Endothelial cell (in vitro differentiated cells): ENCODE data around the gene ZCCHC8. TPM values are rescaled to one million over a fixed set of nuclear protein-coding genes. Genes with fewer than 3 reads are reported as not detected.

Experiments used
- DNase-seq: peaks from one replicate; pipeline ENCODE4 v3.0.0; 2021; ENCODE audit warnings: low spot score
- H3K27ac Mint-ChIP-seq: one replicate; pipeline ENCODE4 v1.8.0; 2021; ENCODE audit warnings: mixed read lengths, inconsistent platforms; ENCODE audit not compliant: unreplicated experiment
- H3K27me3 Mint-ChIP-seq: one replicate; pipeline ENCODE4 v1.8.0; 2021; ENCODE audit warnings: mild to moderate bottlenecking, moderate library complexity, mixed read lengths, inconsistent platforms; ENCODE audit not compliant: unreplicated experiment
- H3K36me3 Mint-ChIP-seq: one replicate; pipeline ENCODE4 v1.8.0; 2021; ENCODE audit warnings: mild to moderate bottlenecking, low read depth, mixed read lengths, inconsistent platforms; ENCODE audit not compliant: unreplicated experiment
- H3K4me1 Mint-ChIP-seq: one replicate; pipeline ENCODE4 v1.8.0; 2021; ENCODE audit warnings: mild to moderate bottlenecking, mixed read lengths, inconsistent platforms; ENCODE audit not compliant: unreplicated experiment
- H3K4me3 Mint-ChIP-seq: one replicate; pipeline ENCODE4 v1.8.0; 2021; ENCODE audit warnings: mild to moderate bottlenecking, mixed read lengths, inconsistent platforms; ENCODE audit not compliant: unreplicated experiment
- H3K9me3 Mint-ChIP-seq: one replicate; pipeline ENCODE4 v1.8.0; 2021; ENCODE audit warnings: mixed read lengths, inconsistent platforms; ENCODE audit not compliant: unreplicated experiment
- total RNA-seq: library from RNA; stranded (reverse); fragmentation: NEBNext Ultra II Directional; extraction: Animal tissue kit (Norgen Biotek cat#: 25700); gene quantifications from one replicate; pipeline ENCODE4 v1.2.1, GENCODE V29; 2021; ENCODE audit not compliant: unreplicated experiment
- TF ChIP-seq, protein P1 (sequence below): fragments of 200-600 bp; sonication (generic); IDR thresholded peaks from one replicate; pipeline ENCODE4 v1.5.0; 2021; ENCODE audit warnings: antibody characterized with exemption; ENCODE audit not compliant: unreplicated experiment

Gene ZCCHC8
- total RNA-seq, 1 donor from 2014 or later = 18.6 TPM

DNA sequence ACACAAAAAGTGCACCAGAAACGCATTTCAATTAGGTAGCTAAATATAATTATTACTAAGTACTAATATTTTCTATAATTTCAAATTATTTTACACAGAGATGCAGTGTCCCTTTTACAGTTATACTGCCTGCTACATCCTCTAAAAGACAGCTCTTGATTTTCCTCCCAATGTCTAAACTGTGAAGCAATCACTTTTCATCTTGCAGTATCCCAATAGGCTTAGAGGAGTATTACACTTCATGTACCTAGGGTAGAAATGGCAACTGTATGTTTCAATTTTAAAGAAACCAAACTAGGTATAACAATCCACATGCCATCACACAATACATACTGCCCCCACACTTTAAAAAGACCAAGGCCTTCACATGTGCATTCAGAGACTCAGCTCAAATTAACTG lies 18.7 kb upstream of the ZCCHC8 start:
- H3K27ac Mint-ChIP-seq = no peak overlapping the region
- H3K27me3 Mint-ChIP-seq = no peaks in the 10 kb centered on the region
- DNase-seq = no peak
- H3K4me1 Mint-ChIP-seq = peaks cover 15% of the 10 kb centered on the region
- TF ChIP-seq, protein P1, sequence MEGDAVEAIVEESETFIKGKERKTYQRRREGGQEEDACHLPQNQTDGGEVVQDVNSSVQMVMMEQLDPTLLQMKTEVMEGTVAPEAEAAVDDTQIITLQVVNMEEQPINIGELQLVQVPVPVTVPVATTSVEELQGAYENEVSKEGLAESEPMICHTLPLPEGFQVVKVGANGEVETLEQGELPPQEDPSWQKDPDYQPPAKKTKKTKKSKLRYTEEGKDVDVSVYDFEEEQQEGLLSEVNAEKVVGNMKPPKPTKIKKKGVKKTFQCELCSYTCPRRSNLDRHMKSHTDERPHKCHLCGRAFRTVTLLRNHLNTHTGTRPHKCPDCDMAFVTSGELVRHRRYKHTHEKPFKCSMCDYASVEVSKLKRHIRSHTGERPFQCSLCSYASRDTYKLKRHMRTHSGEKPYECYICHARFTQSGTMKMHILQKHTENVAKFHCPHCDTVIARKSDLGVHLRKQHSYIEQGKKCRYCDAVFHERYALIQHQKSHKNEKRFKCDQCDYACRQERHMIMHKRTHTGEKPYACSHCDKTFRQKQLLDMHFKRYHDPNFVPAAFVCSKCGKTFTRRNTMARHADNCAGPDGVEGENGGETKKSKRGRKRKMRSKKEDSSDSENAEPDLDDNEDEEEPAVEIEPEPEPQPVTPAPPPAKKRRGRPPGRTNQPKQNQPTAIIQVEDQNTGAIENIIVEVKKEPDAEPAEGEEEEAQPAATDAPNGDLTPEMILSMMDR = no peak
- no peaks in the 10 kb centered on the region for H3K9me3 Mint-ChIP-seq
- H3K4me3 Mint-ChIP-seq = no peak overlapping the region
- H3K36me3 Mint-ChIP-seq = peaks cover 54% of the 10 kb centered on the region

DNA sequence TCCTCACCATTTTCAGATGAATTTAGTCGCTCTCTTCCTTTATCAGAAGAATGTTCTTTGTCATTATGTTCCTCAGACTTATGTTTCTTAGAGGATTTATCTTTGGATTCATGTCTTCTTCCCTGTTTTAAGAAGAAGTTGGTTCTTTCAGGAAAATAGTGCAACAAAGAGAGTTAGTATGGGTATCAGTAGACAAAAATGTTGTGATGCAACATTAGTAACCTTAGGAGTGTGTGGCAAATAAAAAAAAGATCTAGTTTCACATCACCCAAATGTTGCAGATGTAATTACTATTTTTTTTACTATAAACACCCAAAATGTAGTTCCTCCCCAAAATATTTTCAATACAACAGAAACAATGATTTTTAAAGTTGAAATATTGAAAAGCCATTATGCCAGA lies 18.2 kb upstream of the ZCCHC8 start:
- peaks cover 12% of the 10 kb centered on the region for H3K4me1 Mint-ChIP-seq
- no peak overlapping the region for H3K27ac Mint-ChIP-seq
- TF ChIP-seq, protein P1 = no peak
- H3K27me3 Mint-ChIP-seq = no peaks in the 10 kb centered on the region
- no peak overlapping the region for H3K4me3 Mint-ChIP-seq
- DNase-seq = no peak
- no peaks in the 10 kb centered on the region for H3K9me3 Mint-ChIP-seq
- peaks cover 54% of the 10 kb centered on the region for H3K36me3 Mint-ChIP-seq

DNA sequence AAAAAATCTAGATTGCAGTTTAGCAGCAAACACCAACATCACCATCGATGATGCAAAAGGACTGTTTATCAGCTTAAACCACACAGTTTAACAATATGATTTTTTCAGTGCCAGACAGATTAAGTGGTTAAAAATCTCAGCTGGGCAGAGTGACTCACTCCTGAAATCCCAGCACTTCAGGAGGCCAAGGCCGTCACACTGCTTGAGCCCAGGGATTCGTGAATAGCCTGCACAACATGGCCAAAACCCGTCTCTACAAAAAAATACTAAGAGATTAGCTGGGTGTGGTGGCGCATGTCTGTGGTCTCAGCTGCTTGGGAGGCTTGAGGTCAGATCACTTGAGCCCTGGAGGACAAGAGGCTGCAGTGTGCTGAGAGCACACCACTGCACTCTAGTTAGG lies 17.1 kb upstream of the ZCCHC8 start:
- Mint-ChIP-seq H3K4me1 (peaks cover 4% of the 10 kb centered on the region), H3K36me3 (peaks cover 50% of the 10 kb centered on the region), H3K27me3 (no peaks in the 10 kb centered on the region), H3K27ac (no peak overlapping the region), H3K4me3 (no peak overlapping the region), H3K9me3 (no peaks in the 10 kb centered on the region)
- TF ChIP-seq, protein P1 = no peak
- DNase-seq = no peak

DNA sequence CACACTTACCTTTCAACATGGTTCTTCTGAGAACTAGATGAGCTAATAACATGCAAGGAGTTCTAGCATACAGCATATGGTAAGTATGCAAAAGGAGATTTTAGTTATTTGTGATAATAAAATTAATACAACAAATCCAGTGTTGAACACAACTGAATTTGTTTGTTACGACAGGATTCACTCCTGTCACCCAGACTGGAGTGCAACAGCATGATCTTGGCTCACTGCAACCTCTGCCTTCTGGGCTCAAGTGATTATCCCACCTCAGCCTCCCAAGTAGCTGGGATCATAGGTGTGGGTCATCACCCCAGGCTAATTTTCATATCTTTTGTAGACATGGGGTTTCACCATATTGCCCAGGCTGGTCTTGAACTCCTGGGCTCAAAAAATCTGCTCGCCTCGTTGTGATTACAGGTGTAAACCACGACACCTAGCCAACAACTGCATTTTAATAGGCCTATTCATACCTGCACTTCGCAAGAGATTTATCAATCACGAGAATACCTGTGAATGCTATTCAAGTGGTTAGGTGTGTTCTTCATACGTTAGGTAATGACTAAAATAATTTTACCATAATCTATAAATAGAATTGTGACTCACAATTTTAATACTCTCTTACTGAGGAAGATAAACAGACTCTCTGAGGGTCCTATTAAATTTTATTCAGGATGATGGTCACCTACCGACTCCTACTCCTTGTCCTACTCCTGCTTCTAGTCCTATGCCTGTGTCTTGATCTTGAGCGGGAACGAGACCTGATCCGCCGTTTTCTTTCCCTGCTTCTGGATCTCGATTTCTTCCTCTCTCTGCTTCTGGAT lies 16.0 kb upstream of the ZCCHC8 start:
- Mint-ChIP-seq H3K4me3 (peak overlapping the region; percentile 58), H3K27ac (peak overlapping the region; percentile 46), H3K27me3 (no peaks in the 10 kb centered on the region), H3K4me1 (peaks cover 3% of the 10 kb centered on the region), H3K36me3 (peaks cover 48% of the 10 kb centered on the region), H3K9me3 (no peaks in the 10 kb centered on the region)
- TF ChIP-seq, protein P1 = no peak
- no peak for DNase-seq

DNA sequence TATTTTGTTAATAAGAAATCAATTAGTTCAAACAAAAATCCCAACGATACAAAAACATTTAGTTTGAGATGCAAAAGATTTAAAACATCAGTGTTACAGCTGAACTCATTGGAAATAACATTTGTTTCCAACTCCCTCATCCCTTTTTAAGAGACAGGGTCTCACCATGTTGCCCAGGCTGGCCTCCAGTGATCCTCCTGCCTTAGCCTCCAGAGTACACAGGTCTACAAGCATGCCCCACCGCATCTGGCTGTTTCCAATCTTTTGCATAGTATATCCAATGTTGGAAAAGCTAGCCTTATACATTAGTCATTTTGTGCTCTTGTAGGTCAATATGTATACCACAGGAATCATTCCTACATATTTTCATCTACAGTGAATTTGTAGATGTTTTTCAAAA lies 14.5 kb upstream of the ZCCHC8 start:
- H3K4me1 Mint-ChIP-seq = no peaks in the 10 kb centered on the region
- no peak overlapping the region for H3K4me3 Mint-ChIP-seq
- DNase-seq = no peak
- TF ChIP-seq, protein P1 = no peak
- no peaks in the 10 kb centered on the region for H3K27me3 Mint-ChIP-seq
- H3K9me3 Mint-ChIP-seq = no peaks in the 10 kb centered on the region
- no peak overlapping the region for H3K27ac Mint-ChIP-seq
- H3K36me3 Mint-ChIP-seq = peaks cover 46% of the 10 kb centered on the region
